GM12864 (cell line): Measurements from ENCODE around the gene SSR4.
"Not testable (repeated sequence)": the region's sequence is repeated elsewhere in the genome, so short reads cannot be mapped to it uniquely, and the experiment has no call there.

Experiments used
- DNase-seq: peaks from one replicate; pipeline ENCODE4 v3.0.0-alpha.2; 2011; ENCODE audit warnings: low read depth
- H3K4me3 ChIP-seq: 2 replicates; pipeline ENCODE4 v1.5.1; 2011; ENCODE audit warnings: mild to moderate bottlenecking, low read depth, low read length, control low read depth
- TF ChIP-seq, protein P1 (sequence below): IDR thresholded peaks from 2 replicates; pipeline ENCODE4 v1.5.1; 2011; ENCODE audit warnings: low read depth, mild to moderate bottlenecking, moderate library complexity, low read length, control low read depth, inconsistent platforms; ENCODE audit errors: missing control alignments

Gene SSR4

DNA sequence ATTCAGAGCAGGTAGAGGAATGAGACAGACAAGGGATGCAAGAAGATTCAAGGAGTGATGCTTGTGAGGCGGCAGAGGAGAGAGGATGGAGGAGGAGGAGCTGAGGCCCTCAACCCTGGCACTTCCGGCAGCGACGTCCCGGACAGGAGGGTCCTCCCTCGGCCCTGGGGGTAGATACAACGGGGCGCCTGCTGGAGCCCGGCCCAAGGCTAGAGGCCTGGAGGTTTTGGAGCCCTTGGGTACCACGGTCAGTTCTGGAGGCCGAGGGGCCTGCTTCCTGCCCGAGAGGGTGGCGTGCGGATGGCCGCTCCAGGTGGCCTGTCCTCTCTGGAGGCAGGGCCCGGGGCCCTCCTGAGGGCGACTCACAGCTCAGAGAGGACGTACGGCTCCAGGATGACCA, 13.5 kb downstream of the SSR4 start:
- DNase-seq, result no peak
- H3K4me3 ChIP-seq, result no peak overlapping the region
- TF ChIP-seq, protein P1, sequence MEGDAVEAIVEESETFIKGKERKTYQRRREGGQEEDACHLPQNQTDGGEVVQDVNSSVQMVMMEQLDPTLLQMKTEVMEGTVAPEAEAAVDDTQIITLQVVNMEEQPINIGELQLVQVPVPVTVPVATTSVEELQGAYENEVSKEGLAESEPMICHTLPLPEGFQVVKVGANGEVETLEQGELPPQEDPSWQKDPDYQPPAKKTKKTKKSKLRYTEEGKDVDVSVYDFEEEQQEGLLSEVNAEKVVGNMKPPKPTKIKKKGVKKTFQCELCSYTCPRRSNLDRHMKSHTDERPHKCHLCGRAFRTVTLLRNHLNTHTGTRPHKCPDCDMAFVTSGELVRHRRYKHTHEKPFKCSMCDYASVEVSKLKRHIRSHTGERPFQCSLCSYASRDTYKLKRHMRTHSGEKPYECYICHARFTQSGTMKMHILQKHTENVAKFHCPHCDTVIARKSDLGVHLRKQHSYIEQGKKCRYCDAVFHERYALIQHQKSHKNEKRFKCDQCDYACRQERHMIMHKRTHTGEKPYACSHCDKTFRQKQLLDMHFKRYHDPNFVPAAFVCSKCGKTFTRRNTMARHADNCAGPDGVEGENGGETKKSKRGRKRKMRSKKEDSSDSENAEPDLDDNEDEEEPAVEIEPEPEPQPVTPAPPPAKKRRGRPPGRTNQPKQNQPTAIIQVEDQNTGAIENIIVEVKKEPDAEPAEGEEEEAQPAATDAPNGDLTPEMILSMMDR, result no peak

DNA sequence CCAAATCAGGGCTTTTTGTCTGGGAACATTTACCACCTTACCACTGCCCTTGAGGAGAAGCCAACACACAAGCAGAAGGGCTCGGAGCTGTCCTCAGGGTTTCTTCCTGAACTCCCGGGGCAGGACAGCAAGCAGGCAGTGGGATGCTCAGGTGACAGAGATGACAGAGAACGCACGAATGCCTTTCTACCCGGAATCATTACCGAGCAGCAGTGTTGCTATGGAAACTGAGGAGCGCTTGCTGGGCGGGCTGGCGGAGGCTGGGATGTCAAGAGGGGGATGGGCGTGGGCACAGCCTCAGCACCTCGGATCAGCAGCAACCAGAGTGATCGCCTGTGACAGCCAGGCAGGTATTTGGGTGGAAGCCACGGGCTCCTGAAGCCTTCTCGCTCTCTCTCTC, 17.8 kb downstream of the SSR4 start:
- no peak overlapping the region for H3K4me3 ChIP-seq
- no peak for DNase-seq
- TF ChIP-seq, protein P1, result no peak

DNA sequence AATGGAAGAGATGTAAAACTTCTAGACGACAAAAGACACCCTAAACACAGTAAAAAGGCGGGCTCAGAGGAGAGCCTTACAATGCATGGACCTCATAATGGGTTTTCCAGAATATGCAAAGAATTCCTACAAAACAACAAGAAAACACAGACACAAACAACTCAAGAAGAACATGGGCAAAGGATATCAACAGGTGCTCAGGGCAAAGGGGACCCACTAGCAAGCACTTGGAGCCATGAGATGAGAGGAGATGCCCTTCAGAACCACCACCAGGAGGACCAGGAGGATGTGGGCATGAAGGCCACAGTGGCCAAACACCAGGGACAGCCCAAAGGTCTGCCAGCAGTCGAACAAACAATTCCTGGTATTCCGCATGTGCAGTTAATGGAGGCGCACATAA, 18.7 kb downstream of the SSR4 start:
- H3K4me3 ChIP-seq, result no peak overlapping the region
- no peak for DNase-seq
- TF ChIP-seq, protein P1, result no peak

DNA sequence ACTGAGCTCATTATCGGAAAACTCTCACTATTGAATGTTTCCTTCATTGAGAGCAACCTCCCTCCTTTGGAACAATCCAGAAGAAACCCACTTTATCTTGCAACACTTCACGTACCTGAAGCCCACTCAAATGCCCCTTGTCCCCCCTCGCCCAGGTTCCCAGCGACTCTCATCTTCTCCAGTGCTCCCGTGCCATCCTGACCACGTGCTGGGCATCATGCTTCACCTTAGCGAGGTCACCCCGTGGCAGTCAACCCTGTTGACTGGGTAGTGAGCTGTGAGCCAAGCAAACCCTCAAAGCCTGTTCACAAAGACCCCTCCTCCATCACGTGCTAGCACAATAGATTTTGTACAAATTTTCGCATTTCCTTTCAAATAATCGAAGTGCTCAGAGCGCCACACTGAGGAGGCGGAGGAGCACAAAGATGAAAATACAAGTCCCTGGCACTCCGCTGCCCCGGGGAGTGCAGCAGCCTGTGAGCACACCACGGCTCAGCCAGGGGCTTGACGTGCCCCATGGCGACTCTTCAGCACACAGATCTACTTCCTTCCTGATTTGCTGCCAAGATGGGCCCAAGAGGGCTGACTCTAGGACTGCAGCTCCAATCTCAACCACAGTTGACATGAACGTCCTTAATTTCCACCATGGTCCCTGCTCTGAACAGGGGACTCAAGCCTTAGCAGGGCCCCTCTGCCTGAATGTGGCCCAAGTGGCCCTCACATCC, 20.3 kb downstream of the SSR4 start:
- no peak overlapping the region for H3K4me3 ChIP-seq
- DNase-seq, result no peak
- TF ChIP-seq, protein P1, result no peak

DNA sequence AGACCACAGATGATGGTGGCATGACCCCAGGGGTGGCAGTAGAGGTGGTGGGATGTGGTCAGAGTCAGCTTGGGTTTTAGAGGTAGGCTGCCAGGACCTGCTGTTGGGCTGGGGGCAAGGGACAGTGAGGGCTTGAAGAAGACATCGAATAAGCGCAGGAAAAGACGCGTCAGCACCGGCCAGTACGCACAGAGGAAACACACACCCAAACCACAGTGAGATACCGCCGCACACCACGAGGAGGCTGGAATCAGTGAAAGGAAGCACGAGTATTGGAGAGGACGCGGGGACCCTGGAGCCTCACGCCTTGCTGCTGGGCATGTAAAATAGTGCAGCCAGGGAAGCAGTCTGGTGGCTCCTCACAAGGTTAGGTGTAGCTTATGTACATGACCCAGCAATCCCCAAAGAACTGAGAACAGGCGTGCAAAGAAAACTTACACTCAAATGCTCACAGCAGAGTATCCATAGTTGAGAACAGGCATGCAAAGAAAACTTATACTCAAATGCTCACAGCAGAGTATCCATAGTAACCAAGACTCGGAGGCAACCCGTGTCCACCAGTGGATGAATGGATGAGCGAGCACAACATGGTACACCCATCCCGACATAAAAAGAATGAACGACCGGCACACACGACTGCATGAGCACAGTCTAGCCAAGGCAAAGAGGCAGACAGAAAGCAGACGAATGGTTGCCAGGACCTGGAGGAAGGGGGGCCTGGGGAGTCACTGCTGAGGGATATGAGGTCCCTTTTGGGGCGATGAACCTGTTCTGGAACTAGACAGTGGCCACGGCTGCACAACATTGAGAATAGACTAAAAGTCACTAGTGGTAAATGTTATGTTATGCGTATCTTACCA, 22.6 kb downstream of the SSR4 start:
- no peak for DNase-seq
- TF ChIP-seq, protein P1, result no peak
- no peak overlapping the region for H3K4me3 ChIP-seq

DNA sequence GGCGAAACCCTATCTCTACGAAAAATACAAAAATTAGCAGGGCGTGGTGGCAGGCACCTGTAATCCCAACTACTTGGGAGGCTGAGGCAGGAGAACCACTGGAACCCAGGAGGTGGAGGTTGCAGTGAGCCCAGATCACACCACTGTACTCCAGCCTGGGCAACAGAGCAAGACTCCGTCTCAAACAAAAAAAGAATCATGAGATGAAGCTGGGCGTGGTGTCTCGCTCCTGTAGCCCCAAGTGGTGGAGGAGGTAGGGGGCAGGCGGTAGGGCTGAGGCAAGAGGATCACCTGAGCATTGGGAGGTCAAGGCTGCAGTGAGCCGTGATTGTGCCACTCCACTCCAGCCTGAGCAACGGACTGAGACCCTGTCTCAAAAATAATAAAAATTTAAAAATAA, 23.6 kb downstream of the SSR4 start:
- not testable (repeated sequence) for DNase-seq, H3K4me3 ChIP-seq

DNA sequence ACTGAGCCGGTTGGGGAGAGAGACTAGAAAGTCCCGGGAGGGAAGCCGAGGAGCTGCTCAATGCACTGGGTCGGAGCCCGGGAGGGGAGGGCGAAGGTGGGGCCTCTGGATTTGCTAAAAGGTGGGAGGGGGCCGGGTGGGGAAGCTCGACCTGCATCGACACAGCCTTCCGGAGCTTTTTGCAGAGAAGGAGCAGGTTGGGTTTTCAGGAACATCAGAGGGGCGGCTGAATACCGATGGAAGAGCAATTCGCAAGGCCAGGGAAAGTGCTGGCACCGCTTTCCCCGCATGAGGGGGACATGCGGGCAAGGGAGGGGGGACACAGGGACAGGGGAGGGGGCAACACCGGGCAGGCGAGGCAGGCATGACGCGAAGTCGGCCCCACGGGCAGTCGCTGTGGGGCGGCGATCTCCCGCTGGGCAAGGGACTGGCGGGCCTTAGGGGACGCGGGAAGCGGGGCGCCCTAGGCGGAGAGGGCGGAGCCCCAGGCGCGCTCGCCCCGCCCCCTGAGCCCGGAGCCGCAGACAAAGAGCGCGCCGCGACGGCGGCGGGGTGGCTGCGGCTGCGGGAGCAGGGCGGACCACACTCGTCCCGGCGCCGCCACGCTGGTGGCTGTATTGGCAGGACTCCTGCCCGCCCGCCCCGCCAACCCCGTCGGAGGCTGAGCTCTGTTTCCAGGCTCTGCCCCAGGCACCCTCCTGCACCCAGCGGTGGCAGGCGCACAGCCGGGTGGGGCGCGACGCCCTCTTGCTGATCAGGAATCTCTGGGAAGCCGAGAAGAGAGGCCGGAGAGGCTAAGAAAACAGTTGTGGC, 24.3 kb downstream of the SSR4 start:
- DNase-seq, result no peak
- no peak overlapping the region for H3K4me3 ChIP-seq

More for the DNA sequence above, 24.3 kb downstream of the SSR4 start:
- TF ChIP-seq, protein P1, result no peak
